HCT116 (cell line): Measurements from ENCODE around the gene ZNF76. TPM values are rescaled to one million over a fixed set of nuclear protein-coding genes. Genes with fewer than 3 reads are reported as not detected.

Source experiments
- ATAC-seq: fragments of 200-7000 bp; cut with Tn5 transposase; 2 replicates; pipeline ENCODE4 v1.9.1; 2020; ENCODE audit warnings: mild to moderate bottlenecking, moderate library complexity
- BruUV-seq: library from RNA; stranded (reverse); fragments of 400-500 nt; replicated peaks from 2 replicates; lab custom pipeline; 2021; lab: Mats Ljungman, UMichigan
- CTCF ChIA-PET: fragments of 300-600 bp; sonication (Branson Sonifier 250); formaldehyde crosslinking; loops from one replicate; lab custom pipeline; 2021; ENCODE audit warnings: antibody characterized with exemption; lab: Charles Lee
- POLR2A ChIA-PET: fragments of 300-600, 350-600 bp; sonication (Branson Sonifier 250); formaldehyde crosslinking; loops from one replicate; lab custom pipeline; 2021; ENCODE audit warnings: antibody characterized with exemption; lab: Charles Lee
- RAD21 ChIA-PET, 2 experiments: fragments of 300-600 bp; sonication (Branson Sonifier 250); formaldehyde crosslinking; loops; one replicate each; lab custom pipeline; 2023; ENCODE audit warnings: low total read pairs in 2 of 2; ENCODE audit not compliant: uncharacterized antibody in 2 of 2, unreplicated experiment in 2 of 2, low non-redundant PET in 1 of 2; lab: Charles Lee
- DNase-seq: peaks from one replicate; pipeline ENCODE4 v3.0.0-alpha.2; 2010; ENCODE audit warnings: low read depth, low spot score
- H2AFZ ChIP-seq: fragments of 200-600 bp; shearing (Covaris generic), sonication (generic); 2 replicates; pipeline ENCODE4 v1.6.1; 2017; ENCODE audit warnings: low read depth, mixed run types, mixed read lengths, antibody characterized with exemption, low read length; ENCODE audit not compliant: poor library complexity, severe bottlenecking
- H3K27ac ChIP-seq: 2 replicates; pipeline ENCODE4 v1.5.1; 2012; ENCODE audit warnings: low read depth, low read length
- H3K27me3 ChIP-seq: fragments of 200-600 bp; sonication (generic); 2 replicates; pipeline ENCODE4 v1.6.1; 2016; ENCODE audit warnings: mixed run types, low read length, mixed read lengths; ENCODE audit not compliant: insufficient read depth
- H3K36me3 ChIP-seq, 2 experiments: fragments of 200-500 bp in 1 of 2; fragments of 200-600 bp in 1 of 2; sonication (Bioruptor generic) in 1 of 2; sonication (generic) in 1 of 2; 2 replicates each; pipeline versions ENCODE4 v1.5.1 to v1.6.1; 2014 to 2016; ENCODE audit warnings: low read length in 2 of 2, inconsistent platforms in 1 of 2, mixed read lengths in 1 of 2, mixed run types in 1 of 2; ENCODE audit not compliant: insufficient read depth in 2 of 2, control insufficient read depth in 1 of 2
- H3K4me1 ChIP-seq, 2 experiments: fragments of 200-600 bp in 1 of 2; sonication (generic) in 1 of 2; 2 replicates each; pipeline versions ENCODE4 v1.5.1 to v1.6.1; 2012 to 2017; ENCODE audit warnings: low read length in 2 of 2, inconsistent platforms in 1 of 2, mild to moderate bottlenecking in 1 of 2, mixed read lengths in 1 of 2, mixed run types in 1 of 2, moderate library complexity in 1 of 2; ENCODE audit not compliant: insufficient read depth in 2 of 2, control insufficient read depth in 1 of 2
- H3K4me2 ChIP-seq: fragments of 200-600 bp; sonication (generic); 2 replicates; pipeline ENCODE4 v1.6.1; 2017; ENCODE audit warnings: mixed run types, low read length, mixed read lengths
- H3K4me3 ChIP-seq, 2 experiments: fragments of 200-600 bp in 1 of 2; sonication (generic) in 1 of 2; replicated peaks in 1 of 2; 2 replicates each; pipeline ENCODE4 v1.5.1; 2011 to 2016; ENCODE audit warnings: low read length in 2 of 2, control low read depth in 1 of 2, low read depth in 1 of 2, mild to moderate bottlenecking in 1 of 2, mixed read lengths in 1 of 2, mixed run types in 1 of 2
- H3K79me2 ChIP-seq: fragments of 200-600 bp; sonication (generic); 2 replicates; pipeline ENCODE4 v1.6.1; 2017; ENCODE audit warnings: mild to moderate bottlenecking, mixed run types, low read length, moderate library complexity, mixed read lengths; ENCODE audit not compliant: insufficient read depth
- H3K9ac ChIP-seq: fragments of 200-600 bp; sonication (generic); 2 replicates; pipeline ENCODE4 v1.6.1; 2016; ENCODE audit warnings: low read length, mixed read lengths
- H3K9me2 ChIP-seq: fragments of 200-600 bp; sonication (generic), shearing (Covaris generic); 2 replicates; pipeline ENCODE4 v1.6.1; 2017; ENCODE audit warnings: mixed run types, mild to moderate bottlenecking, moderate library complexity; ENCODE audit not compliant: insufficient read depth
- H3K9me3 ChIP-seq, 2 experiments: fragments of 200-500 bp in 1 of 2; fragments of 200-600 bp in 1 of 2; sonication (Bioruptor generic) in 1 of 2; sonication (generic) in 1 of 2; 2 replicates each; pipeline ENCODE4 v1.6.1; 2014 to 2017; ENCODE audit warnings: low read length in 2 of 2, mixed read lengths in 2 of 2, inconsistent platforms in 1 of 2, low read depth in 1 of 2, mild to moderate bottlenecking in 1 of 2, mixed run types in 1 of 2, moderate library complexity in 1 of 2; ENCODE audit not compliant: control insufficient read depth in 1 of 2, insufficient read depth in 1 of 2
- H4K20me1 ChIP-seq: fragments of 200-600 bp; sonication (generic), shearing (Covaris generic); 2 replicates; pipeline ENCODE4 v1.6.1; 2017; ENCODE audit warnings: mixed run types, mild to moderate bottlenecking, moderate library complexity; ENCODE audit not compliant: insufficient read depth
- CEBPB ChIP-seq: IDR thresholded peaks from 2 replicates; pipeline ENCODE4 v1.6.1; 2012; ENCODE audit warnings: low read depth
- ELF1 ChIP-seq: IDR thresholded peaks from 2 replicates; pipeline ENCODE4 v1.6.1; 2012; ENCODE audit warnings: low read depth, borderline replicate concordance
- EZH2 ChIP-seq: fragments of 200-600 bp; sonication (generic); IDR thresholded peaks from 2 replicates; pipeline ENCODE4 v1.6.1; 2017; ENCODE audit warnings: antibody characterized with exemption, mixed run types
- JUND ChIP-seq: IDR thresholded peaks from 2 replicates; pipeline ENCODE4 v1.6.1; 2012
- POLR2A ChIP-seq: IDR thresholded peaks from 2 replicates; pipeline ENCODE4 v1.7.0; 2011; ENCODE audit warnings: borderline replicate concordance; ENCODE audit not compliant: insufficient read depth, insufficient read length; ENCODE audit errors: extremely low read depth
- POLR2AphosphoS5 ChIP-seq: IDR thresholded peaks from 2 replicates; pipeline ENCODE4 v1.6.1; 2011; ENCODE audit warnings: mild to moderate bottlenecking, low read depth, low read length, moderate library complexity
- RAD21 ChIP-seq: IDR thresholded peaks from 2 replicates; pipeline ENCODE4 v1.6.1; 2012; ENCODE audit warnings: low read depth, mild to moderate bottlenecking
- SIN3A ChIP-seq: IDR thresholded peaks from 2 replicates; pipeline ENCODE4 v1.6.1; 2012; ENCODE audit warnings: low read depth
- SRF ChIP-seq: IDR thresholded peaks from 2 replicates; pipeline ENCODE4 v1.6.1; 2012; ENCODE audit warnings: low read depth
- TCF7L2 ChIP-seq: IDR thresholded peaks from 2 replicates; pipeline ENCODE4 v1.7.0; 2011; ENCODE audit warnings: borderline replicate concordance, inconsistent platforms; ENCODE audit not compliant: insufficient read depth, insufficient read length; ENCODE audit errors: extremely low read depth
- YY1 ChIP-seq: IDR thresholded peaks from 2 replicates; pipeline ENCODE4 v1.6.1; 2011; ENCODE audit warnings: low read length, low read depth, moderate library complexity, mild to moderate bottlenecking; ENCODE audit not compliant: insufficient replicate concordance; ENCODE audit errors: extremely low read depth
- ZFX ChIP-seq: fragments of 450-650 bp; IDR thresholded peaks from 2 replicates; pipeline ENCODE4 v1.6.1; 2017
- ZNF274 ChIP-seq: fragments of 200-500 bp; sonication (Bioruptor generic); IDR thresholded peaks from 2 replicates; pipeline ENCODE4 v1.6.1; 2014; ENCODE audit warnings: mild to moderate bottlenecking, low read depth, low read length, inconsistent platforms
- intact Hi-C: fragments of 100-400 bp; cut with micrococcal nuclease; formaldehyde crosslinking; loops from 2 replicates; pipeline ENCODE4 v1.10.0; 2022
- total RNA-seq: library from RNA; stranded (reverse); gene quantifications from one replicate; pipeline ENCODE4 v1.2.1, GENCODE V29; 2021; ENCODE audit not compliant: unreplicated experiment
- TF ChIP-seq, protein P1 (sequence below): IDR thresholded peaks from 2 replicates; pipeline ENCODE4 v1.6.1; 2011; ENCODE audit warnings: mild to moderate bottlenecking, low read length, moderate library complexity; ENCODE audit not compliant: insufficient replicate concordance; ENCODE audit errors: extremely low read depth
- TF ChIP-seq, protein P2 (sequence below): IDR thresholded peaks from 2 replicates; pipeline ENCODE4 v1.6.1; 2012

The ZNF76 gene
- total RNA-seq, 1 experiment from 2014 or later, result 47.5 TPM

DNA sequence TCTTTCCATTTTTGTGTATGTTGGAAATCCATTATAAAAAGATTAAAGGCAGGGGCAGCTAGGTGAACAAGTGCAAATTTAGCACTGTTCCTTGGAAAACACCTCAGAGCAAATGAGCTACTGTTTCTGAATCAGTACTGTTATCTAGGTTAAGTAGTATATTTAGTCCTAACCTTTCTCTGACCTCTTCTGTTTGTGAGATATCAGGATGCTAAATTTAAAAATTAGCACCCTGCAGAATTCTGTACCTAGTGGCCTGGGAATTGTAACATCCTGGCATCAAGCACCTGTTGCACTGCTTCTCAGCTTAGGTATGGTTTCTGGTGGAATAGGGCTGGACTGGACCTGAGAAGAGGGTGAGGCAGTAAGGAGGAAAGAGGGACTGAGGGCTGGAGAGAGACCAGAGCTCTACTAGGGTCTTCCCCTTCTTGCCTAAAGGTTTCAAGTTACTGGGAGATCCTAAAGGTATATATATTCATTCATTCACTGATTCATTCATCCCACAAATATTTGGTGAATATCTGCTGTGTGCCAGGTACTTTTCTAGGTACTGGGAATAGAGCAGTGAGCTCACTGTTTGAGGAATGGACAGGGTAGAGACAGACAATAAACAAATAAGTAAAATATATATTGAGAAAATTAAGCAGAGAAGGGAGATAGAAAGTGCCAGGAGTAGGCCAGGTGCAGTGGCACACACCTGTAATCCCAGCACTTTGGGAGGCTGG is 5.2 kb downstream of the ZNF76 start:
- no TSS peak for BruUV-seq
- Histone ChIP-seq H4K20me1 (no peaks in the 10 kb centered on the region), H3K4me2 (no peak overlapping the region), H3K4me3 (no peak overlapping the region), H3K9ac (no peak overlapping the region), H3K36me3 (no peaks in the 10 kb centered on the region), H3K27ac (no peak overlapping the region), H3K9me3 (no peaks in the 10 kb centered on the region), H2AFZ (no peak overlapping the region), H3K9me2 (no peaks in the 10 kb centered on the region), H3K27me3 (no peaks in the 10 kb centered on the region), H3K79me2 (peaks cover 49% of the 10 kb centered on the region), H3K4me1 (peaks cover 15 to 32% of the 10 kb centered on the region in 2 experiments)
- DNase-seq (no peak), ATAC-seq (no peak)
- intact Hi-C loops, result no loop called here
- CTCF ChIA-PET, result no interaction called here
- TF ChIP-seq TCF7L2 (no peak), ELF1 (no peak), EZH2 (no peak), POLR2AphosphoS5 (no peak)
- POLR2A ChIA-PET, result no interaction called here
- RAD21 ChIA-PET, result no interaction called here

DNA sequence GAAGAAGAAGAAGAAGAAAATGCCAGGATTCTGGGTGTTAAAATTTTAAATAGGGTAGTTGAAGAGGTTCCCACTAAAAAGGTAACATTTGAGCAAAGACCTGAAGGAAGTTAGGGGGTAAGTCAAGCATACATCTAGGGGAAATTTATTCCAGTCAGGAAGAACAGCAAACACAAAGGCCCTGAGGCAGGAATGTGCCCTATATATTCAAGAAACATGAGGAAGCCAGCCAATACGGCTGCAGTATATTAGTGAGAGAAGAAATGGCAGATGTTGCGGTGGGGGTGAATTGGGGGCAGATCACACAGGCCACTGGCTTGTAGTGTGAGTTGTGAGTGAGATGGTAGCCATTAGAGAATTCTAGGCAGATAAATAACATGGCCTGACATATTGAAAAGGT is 6.0 kb downstream of the ZNF76 start:
- Histone ChIP-seq H3K4me3 (no peak overlapping the region), H2AFZ (no peak overlapping the region), H3K27ac (no peak overlapping the region), H3K9me2 (no peaks in the 10 kb centered on the region), H3K4me2 (no peak overlapping the region), H3K4me1 (peaks cover 14 to 26% of the 10 kb centered on the region in 2 experiments), H3K36me3 (no peaks in the 10 kb centered on the region), H3K79me2 (peaks cover 43% of the 10 kb centered on the region), H3K27me3 (no peaks in the 10 kb centered on the region), H4K20me1 (no peaks in the 10 kb centered on the region), H3K9me3 (no peaks in the 10 kb centered on the region), H3K9ac (no peak overlapping the region)
- ChIA-PET RAD21 (no interaction called here), CTCF (no interaction called here), POLR2A (no interaction called here)
- DNase-seq (no peak), ATAC-seq (no peak)
- intact Hi-C loops, result no loop called here
- no TSS peak for BruUV-seq
- no peak for TF ChIP-seq JUND
- TF ChIP-seq, protein P1, sequence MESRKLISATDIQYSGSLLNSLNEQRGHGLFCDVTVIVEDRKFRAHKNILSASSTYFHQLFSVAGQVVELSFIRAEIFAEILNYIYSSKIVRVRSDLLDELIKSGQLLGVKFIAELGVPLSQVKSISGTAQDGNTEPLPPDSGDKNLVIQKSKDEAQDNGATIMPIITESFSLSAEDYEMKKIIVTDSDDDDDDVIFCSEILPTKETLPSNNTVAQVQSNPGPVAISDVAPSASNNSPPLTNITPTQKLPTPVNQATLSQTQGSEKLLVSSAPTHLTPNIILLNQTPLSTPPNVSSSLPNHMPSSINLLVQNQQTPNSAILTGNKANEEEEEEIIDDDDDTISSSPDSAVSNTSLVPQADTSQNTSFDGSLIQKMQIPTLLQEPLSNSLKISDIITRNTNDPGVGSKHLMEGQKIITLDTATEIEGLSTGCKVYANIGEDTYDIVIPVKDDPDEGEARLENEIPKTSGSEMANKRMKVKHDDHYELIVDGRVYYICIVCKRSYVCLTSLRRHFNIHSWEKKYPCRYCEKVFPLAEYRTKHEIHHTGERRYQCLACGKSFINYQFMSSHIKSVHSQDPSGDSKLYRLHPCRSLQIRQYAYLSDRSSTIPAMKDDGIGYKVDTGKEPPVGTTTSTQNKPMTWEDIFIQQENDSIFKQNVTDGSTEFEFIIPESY, result no peak
- TF ChIP-seq ELF1, result no peak
- no peak for TF ChIP-seq CEBPB
- no peak for TF ChIP-seq SIN3A
- TF ChIP-seq ZFX, result no peak
- TF ChIP-seq RAD21, result no peak
- TF ChIP-seq, protein P2, sequence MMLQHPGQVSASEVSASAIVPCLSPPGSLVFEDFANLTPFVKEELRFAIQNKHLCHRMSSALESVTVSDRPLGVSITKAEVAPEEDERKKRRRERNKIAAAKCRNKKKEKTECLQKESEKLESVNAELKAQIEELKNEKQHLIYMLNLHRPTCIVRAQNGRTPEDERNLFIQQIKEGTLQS, result no peak
- no peak for TF ChIP-seq SRF
- TF ChIP-seq YY1, result no peak
- TF ChIP-seq ZNF274, result no peak
- TF ChIP-seq POLR2A, result no peak
- TF ChIP-seq POLR2AphosphoS5, result no peak
